Karpas-422 (cell line): ENCODE results near the gene HSD17B11. TPM values are rescaled to one million over a fixed set of nuclear protein-coding genes. Genes with fewer than 3 reads are reported as not detected.
A peak's percentile ranks its signal among the peaks of the same experiment; 100 is the strongest.
"Not testable (repeated sequence)": the region's sequence is repeated elsewhere in the genome, so short reads cannot be mapped to it uniquely, and the experiment has no call there.

Experiments
- DNase-seq: peaks from one replicate; pipeline ENCODE4 v3.0.0-alpha.2; 2015
- H2AFZ ChIP-seq: fragments of 200-600 bp; sonication (generic); 2 replicates; pipeline ENCODE4 v1.6.1; 2014; ENCODE audit warnings: antibody characterized with exemption, low read length, mixed read lengths
- H3K27ac ChIP-seq: fragments of 200-600 bp; sonication (generic); 2 replicates; pipeline ENCODE4 v1.5.1; 2014; ENCODE audit warnings: mild to moderate bottlenecking, low read length, moderate library complexity
- H3K27me3 ChIP-seq: fragments of 200-600 bp; sonication (generic); 2 replicates; pipeline ENCODE4 v1.6.1; 2014; ENCODE audit warnings: low read length, mixed read lengths
- H3K36me3 ChIP-seq: fragments of 200-600 bp; sonication (generic); 2 replicates; pipeline ENCODE4 v1.6.1; 2014; ENCODE audit warnings: low read length, mixed read lengths; ENCODE audit not compliant: insufficient read depth
- H3K4me1 ChIP-seq: fragments of 200-600 bp; sonication (generic); 2 replicates; pipeline ENCODE4 v1.6.1; 2014; ENCODE audit warnings: mild to moderate bottlenecking, low read length, mixed read lengths
- H3K4me2 ChIP-seq: fragments of 200-600 bp; sonication (generic); 2 replicates; pipeline ENCODE4 v1.6.1; 2014; ENCODE audit warnings: low read length, low read depth, mild to moderate bottlenecking; ENCODE audit not compliant: poor library complexity, severe bottlenecking
- H3K4me3 ChIP-seq: fragments of 200-600 bp; sonication (generic); 2 replicates; pipeline ENCODE4 v1.5.1; 2014; ENCODE audit warnings: mild to moderate bottlenecking, antibody characterized with exemption, low read length, mixed read lengths
- H3K79me2 ChIP-seq: fragments of 200-600 bp; sonication (generic); 2 replicates; pipeline ENCODE4 v1.6.1; 2014; ENCODE audit warnings: mild to moderate bottlenecking, low read length, mixed read lengths
- H3K9ac ChIP-seq: fragments of 200-600 bp; sonication (generic); 2 replicates; pipeline ENCODE4 v1.6.0; 2014; ENCODE audit warnings: low read length
- H3K9me2 ChIP-seq: fragments of 200-600 bp; sonication (generic), shearing (Covaris generic); replicated peaks from 2 replicates; pipeline ENCODE4 v1.6.0; 2014; ENCODE audit warnings: mild to moderate bottlenecking, low read length, moderate library complexity; ENCODE audit not compliant: insufficient read depth
- H3K9me3 ChIP-seq: fragments of 300-700, 200-600 bp; sonication (generic); 2 replicates; pipeline ENCODE4 v1.6.1; 2014; ENCODE audit warnings: low read length, mixed read lengths
- H4K20me1 ChIP-seq: fragments of 200-600 bp; sonication (generic); 2 replicates; pipeline ENCODE4 v1.6.1; 2014; ENCODE audit warnings: mild to moderate bottlenecking, antibody characterized with exemption, low read length, low read depth; ENCODE audit not compliant: insufficient read depth
- total RNA-seq: library from RNA; depleted of rRNA; stranded (reverse); fragments of >200 nt; shearing (Covaris generic); gene quantifications from 2 replicates; pipeline ENCODE4 v1.2.3, GENCODE V29; 2014; ENCODE audit warnings: low replicate concordance

The HSD17B11 gene
- total RNA-seq, 1 experiment from 2014 or later: 31.0 TPM

DNA sequence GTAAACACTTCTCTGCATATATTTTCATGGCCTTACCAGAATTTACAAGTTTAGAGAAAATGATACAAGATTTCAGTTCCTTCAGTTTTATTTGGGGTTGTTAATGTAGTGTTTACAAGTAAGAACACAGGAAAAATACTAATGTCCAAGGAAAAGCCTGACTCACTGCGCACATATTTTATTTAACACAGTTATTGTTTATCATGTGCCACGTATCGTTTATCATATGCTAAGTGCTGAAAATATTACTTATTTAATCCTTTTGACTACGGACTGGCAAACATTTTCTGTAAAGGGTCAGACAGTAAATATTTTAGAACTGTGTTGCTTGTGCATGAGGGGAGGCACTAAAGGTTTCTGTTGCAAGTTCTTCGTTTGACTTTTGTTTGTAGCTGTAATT, 69.1 kb downstream of the HSD17B11 start:
- Histone ChIP-seq H3K9ac (no peak overlapping the region), H3K27ac (no peak overlapping the region), H3K36me3 (no peaks in the 10 kb centered on the region), H3K79me2 (no peaks in the 10 kb centered on the region), H3K4me2 (no peak overlapping the region), H3K9me3 (no peaks in the 10 kb centered on the region), H2AFZ (no peak overlapping the region), H3K4me1 (no peaks in the 10 kb centered on the region), H3K4me3 (no peak overlapping the region), H4K20me1 (no peaks in the 10 kb centered on the region), H3K9me2 (no peaks in the 10 kb centered on the region), H3K27me3 (no peaks in the 10 kb centered on the region)
- DNase-seq: no peak

DNA sequence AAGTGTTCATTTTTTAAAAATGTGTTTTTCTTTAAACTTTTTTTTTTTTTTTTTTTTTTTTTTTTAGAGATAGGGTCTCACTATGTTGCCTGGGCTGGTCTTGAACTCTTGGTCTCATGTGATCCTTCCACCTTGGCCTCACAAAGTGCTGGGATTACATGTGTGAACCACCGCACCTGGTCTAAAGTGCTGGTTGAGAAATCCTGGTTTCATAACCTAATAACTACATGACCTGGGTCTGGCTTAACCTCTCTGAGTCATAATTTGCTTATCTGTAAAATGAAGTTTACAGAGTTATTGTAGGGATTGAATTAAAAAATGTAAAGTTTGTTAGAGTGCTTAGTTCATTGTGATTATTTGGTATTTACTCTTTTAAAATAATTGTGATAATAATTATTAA, 73.5 kb downstream of the HSD17B11 start:
- Histone ChIP-seq H3K36me3 (no peaks in the 10 kb centered on the region), H2AFZ (no peak overlapping the region), H3K4me2 (no peak overlapping the region), H3K79me2 (no peaks in the 10 kb centered on the region), H3K27me3 (no peaks in the 10 kb centered on the region), H3K9ac (no peak overlapping the region), H3K9me3 (no peaks in the 10 kb centered on the region), H3K4me1 (peaks cover 4% of the 10 kb centered on the region; the same call in 1 of the 2 replicates), H4K20me1 (no peaks in the 10 kb centered on the region), H3K9me2 (no peaks in the 10 kb centered on the region), H3K27ac (no peak overlapping the region), H3K4me3 (no peak overlapping the region)
- DNase-seq: no peak

- Histone ChIP-seq H3K4me3 (no peak overlapping the region), H3K4me2 (no peak overlapping the region), H3K9ac (no peak overlapping the region), H2AFZ (0 out of 2 replicates have a peak overlapping the region, but pooled peaks have one; percentile 57), H3K36me3 (no peaks in the 10 kb centered on the region), H3K9me2 (no peaks in the 10 kb centered on the region), H3K4me1 (peaks cover 4% of the 10 kb centered on the region; the same call in 1 of the 2 replicates), H3K27ac (no peak overlapping the region), H4K20me1 (no peaks in the 10 kb centered on the region), H3K9me3 (no peaks in the 10 kb centered on the region), H3K27me3 (no peaks in the 10 kb centered on the region), H3K79me2 (no peaks in the 10 kb centered on the region)
- no peak for DNase-seq
Observed at GRCh38 chr4:87316961-87317360, 74.0 kb downstream of the HSD17B11 start.

GRCh38 chr4:87315000-87315399, 76.0 kb downstream of the HSD17B11 start:
- H3K79me2 ChIP-seq, H3K4me1 ChIP-seq, H3K27ac ChIP-seq, DNase-seq, H4K20me1 ChIP-seq, H3K9ac ChIP-seq, H3K9me3 ChIP-seq, H3K27me3 ChIP-seq, H2AFZ ChIP-seq, H3K36me3 ChIP-seq, H3K4me3 ChIP-seq, H3K9me2 ChIP-seq: not testable (repeated sequence)
- peak overlapping the region; percentile 19 for H3K4me2 ChIP-seq

- DNase-seq: no peak
- no peak overlapping the region for H3K4me2 ChIP-seq
- no peak overlapping the region for H3K4me3 ChIP-seq
- no peaks in the 10 kb centered on the region for H3K9me2 ChIP-seq
- no peak overlapping the region for H3K27ac ChIP-seq
- H3K36me3 ChIP-seq: no peaks in the 10 kb centered on the region
- peaks cover 4% of the 10 kb centered on the region; the same call in 1 of the 2 replicates for H3K4me1 ChIP-seq
- H3K27me3 ChIP-seq: no peaks in the 10 kb centered on the region
- H2AFZ ChIP-seq: no peak overlapping the region
- no peaks in the 10 kb centered on the region for H3K9me3 ChIP-seq
- no peak overlapping the region for H3K9ac ChIP-seq
- H4K20me1 ChIP-seq: no peaks in the 10 kb centered on the region
- H3K79me2 ChIP-seq: no peaks in the 10 kb centered on the region
Observed at GRCh38 chr4:87313756-87314155, 77.2 kb downstream of the HSD17B11 start.

DNA sequence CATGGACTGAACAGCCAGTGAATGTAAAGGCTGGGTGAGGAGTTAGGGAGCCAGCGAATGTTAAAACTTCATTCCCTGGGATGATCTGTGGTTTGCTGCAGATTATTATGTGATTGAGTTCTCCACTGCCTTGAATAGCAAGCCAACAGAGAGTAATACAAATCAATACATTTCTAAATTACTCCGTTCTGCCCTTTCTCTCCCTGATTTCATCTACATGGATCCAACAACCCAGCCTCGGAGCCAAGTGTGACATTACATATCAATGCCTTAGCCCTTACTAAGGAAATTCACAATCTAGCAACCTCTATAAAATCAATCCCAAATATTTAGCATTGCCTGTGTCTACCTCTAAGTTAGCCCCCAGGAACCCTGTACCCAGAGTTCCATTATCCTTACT, 79.3 kb downstream of the HSD17B11 start:
- Histone ChIP-seq H3K79me2 (no peaks in the 10 kb centered on the region), H3K36me3 (no peaks in the 10 kb centered on the region), H3K4me1 (peaks cover 6% of the 10 kb centered on the region), H3K27me3 (no peaks in the 10 kb centered on the region), H3K4me2 (no peak overlapping the region), H3K9me3 (no peaks in the 10 kb centered on the region), H3K4me3 (no peak overlapping the region), H3K27ac (no peak overlapping the region), H2AFZ (no peak overlapping the region), H3K9me2 (no peaks in the 10 kb centered on the region), H3K9ac (no peak overlapping the region), H4K20me1 (no peaks in the 10 kb centered on the region)
- no peak for DNase-seq

- H3K4me3 ChIP-seq: no peak overlapping the region
- no peaks in the 10 kb centered on the region for H3K9me3 ChIP-seq
- H3K4me2 ChIP-seq: no peak overlapping the region
Observed at GRCh38 chr4:87310691-87311335, 80.2 kb downstream of the HSD17B11 start.

DNA sequence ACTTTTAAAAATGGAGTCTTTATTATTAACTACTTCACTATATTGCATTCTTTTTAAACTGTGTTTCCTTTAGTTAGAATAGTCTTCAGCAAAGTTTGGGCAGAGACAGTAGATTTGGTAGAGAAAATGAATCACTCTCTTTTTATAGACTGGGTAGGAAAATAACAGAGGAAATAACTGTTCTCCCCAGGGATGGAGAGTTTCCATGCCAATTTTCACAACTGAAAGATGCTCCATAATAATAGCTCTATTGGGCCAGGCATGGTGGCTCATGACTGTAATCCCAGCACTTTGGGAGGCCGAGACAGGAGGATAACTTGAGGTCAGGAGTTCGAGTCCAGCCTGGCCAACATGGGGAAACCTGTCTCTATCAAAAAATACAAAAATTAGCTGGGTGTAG, 81.4 kb downstream of the HSD17B11 start:
- no peaks in the 10 kb centered on the region for H3K9me3 ChIP-seq
- no peaks in the 10 kb centered on the region for H3K9me2 ChIP-seq
- H3K27ac ChIP-seq: no peak overlapping the region
- no peaks in the 10 kb centered on the region for H3K79me2 ChIP-seq
- no peaks in the 10 kb centered on the region for H3K36me3 ChIP-seq
- no peaks in the 10 kb centered on the region for H3K27me3 ChIP-seq
- H3K4me3 ChIP-seq: no peak overlapping the region
- no peak overlapping the region for H2AFZ ChIP-seq
- H3K4me2 ChIP-seq: no peak overlapping the region
- H3K9ac ChIP-seq: no peak overlapping the region
- H3K4me1 ChIP-seq: peaks cover 2% of the 10 kb centered on the region; the same call in 1 of the 2 replicates
- H4K20me1 ChIP-seq: no peaks in the 10 kb centered on the region
- no peak for DNase-seq

More at GRCh38 chr4:87310691-87311335, 80.2 kb downstream of the HSD17B11 start:
- Histone ChIP-seq H3K36me3 (no peaks in the 10 kb centered on the region), H3K9me2 (no peaks in the 10 kb centered on the region), H3K27ac (no peak overlapping the region), H3K79me2 (no peaks in the 10 kb centered on the region), H3K4me1 (peaks cover 6% of the 10 kb centered on the region), H3K9ac (no peak overlapping the region), H4K20me1 (no peaks in the 10 kb centered on the region), H3K27me3 (no peaks in the 10 kb centered on the region), H2AFZ (no peak overlapping the region)
- DNase-seq: no peak
